ENCODE results near the gene FKBP10. TPM values are rescaled to one million over a fixed set of nuclear protein-coding genes. Genes with fewer than 3 reads are reported as not detected.

Gene FKBP10
- total and polyA plus RNA-seq, 10 of the 15 experiments (the other 5 are each of a cell fraction or from before 2014, with no cell fraction given): 0.02 to 4.7 (median 1.8) TPM

GRCh38 chr17:41864836-41865595 lies 52.2 kb downstream of the FKBP10 start, which contains the start of gene KLHL11 (continued):
- TF ChIP-seq REST (IDR thresholded peaks at IDR 0.05; ENCODE audit: low read depth, low read length) (no peak), MAX (IDR thresholded peaks at IDR 0.05; ENCODE audit: low read depth, low read length) (no peak; the same call in 1 of the 2 replicates), BMI1 (IDR thresholded peaks at IDR 0.05; ENCODE audit: borderline replicate concordance) (no peak), ELK1 (IDR thresholded peaks at IDR 0.05; ENCODE audit: low read depth, low read length) (no peak), EZH2 (IDR thresholded peaks at IDR 0.05; ENCODE audit: borderline replicate concordance, control insufficient read depth, low read depth, low read length) (no peak), FOXK2 (IDR thresholded peaks at IDR 0.05) (no peak), NFIC (IDR thresholded peaks at IDR 0.05; ENCODE audit: low read depth, low read length) (no peak), MYC (IDR thresholded peaks at IDR 0.05; ENCODE audit: insufficient read depth, insufficient read length, insufficient replicate concordance, low read length, severe bottlenecking) (peak; percentile 35), ASH2L (IDR thresholded peaks at IDR 0.05; ENCODE audit: borderline replicate concordance, low read depth) (peak; percentile 23; the same call in 1 of the 2 replicates), POLR2AphosphoS5 (IDR thresholded peaks at IDR 0.05; ENCODE audit: low read length) (peak; percentile 71), LARP7 (IDR thresholded peaks at IDR 0.05) (peak; percentile 87), SIX5 (IDR thresholded peaks at IDR 0.05; ENCODE audit: low read depth, low read length, severe bottlenecking) (peak; percentile 4), HSF1 (IDR thresholded peaks at IDR 0.05; ENCODE audit: low read depth, low read length) (no peak), ZNF24 (IDR thresholded peaks at IDR 0.05) (no peak), YY1 (IDR thresholded peaks at IDR 0.05; ENCODE audit: low read depth, low read length) (peak; percentile 98), MXI1 (IDR thresholded peaks at IDR 0.05; ENCODE audit: low read depth, low read length) (peak; percentile 47; the same call in 1 of the 2 replicates), SPI1 (IDR thresholded peaks at IDR 0.05; ENCODE audit: borderline replicate concordance, insufficient read depth, low read depth, low read length) (no peak), POLR2AphosphoS2 (IDR thresholded peaks at IDR 0.05; ENCODE audit: low read depth, low read length) (0 out of 2 replicates have a peak, but pooled peaks have one; percentile 42), ZNF274 (IDR thresholded peaks at IDR 0.05; ENCODE audit: insufficient read depth, insufficient read length) (no peak), NBN (IDR thresholded peaks at IDR 0.05) (0 out of 2 replicates have a peak, but pooled peaks have one; percentile 38), EGR1 (IDR thresholded peaks at IDR 0.05; ENCODE audit: borderline replicate concordance in 1 of 2, low read depth in 2 of 2, low read length in 2 of 2) (peak in 1 of 2 experiments; percentile 1; a peak in 1 of 3 replicates), SREBF2 (IDR thresholded peaks at IDR 0.05; ENCODE audit: low read length) (no peak), RELA (IDR thresholded peaks at IDR 0.05; ENCODE audit: borderline replicate concordance, partially characterized antibody) (no peak), SUPT20H (IDR thresholded peaks at IDR 0.05; ENCODE audit: borderline replicate concordance, control insufficient read depth, low read depth, low read length) (no peak)

Data from GM12878 (cell line).